IPS DF 19.7 (cell line): ENCODE measurements around the gene DCTN1.
"Not testable (repeated sequence)": the region's sequence is repeated elsewhere in the genome, so short reads cannot be mapped to it uniquely, and the experiment has no call there.

Source experiments
- DNase-seq: peaks from one replicate; pipeline ENCODE4 v3.0.0-alpha.2; 2013; ENCODE audit warnings: low read depth, low spot score

DCTN1 gene

DNA sequence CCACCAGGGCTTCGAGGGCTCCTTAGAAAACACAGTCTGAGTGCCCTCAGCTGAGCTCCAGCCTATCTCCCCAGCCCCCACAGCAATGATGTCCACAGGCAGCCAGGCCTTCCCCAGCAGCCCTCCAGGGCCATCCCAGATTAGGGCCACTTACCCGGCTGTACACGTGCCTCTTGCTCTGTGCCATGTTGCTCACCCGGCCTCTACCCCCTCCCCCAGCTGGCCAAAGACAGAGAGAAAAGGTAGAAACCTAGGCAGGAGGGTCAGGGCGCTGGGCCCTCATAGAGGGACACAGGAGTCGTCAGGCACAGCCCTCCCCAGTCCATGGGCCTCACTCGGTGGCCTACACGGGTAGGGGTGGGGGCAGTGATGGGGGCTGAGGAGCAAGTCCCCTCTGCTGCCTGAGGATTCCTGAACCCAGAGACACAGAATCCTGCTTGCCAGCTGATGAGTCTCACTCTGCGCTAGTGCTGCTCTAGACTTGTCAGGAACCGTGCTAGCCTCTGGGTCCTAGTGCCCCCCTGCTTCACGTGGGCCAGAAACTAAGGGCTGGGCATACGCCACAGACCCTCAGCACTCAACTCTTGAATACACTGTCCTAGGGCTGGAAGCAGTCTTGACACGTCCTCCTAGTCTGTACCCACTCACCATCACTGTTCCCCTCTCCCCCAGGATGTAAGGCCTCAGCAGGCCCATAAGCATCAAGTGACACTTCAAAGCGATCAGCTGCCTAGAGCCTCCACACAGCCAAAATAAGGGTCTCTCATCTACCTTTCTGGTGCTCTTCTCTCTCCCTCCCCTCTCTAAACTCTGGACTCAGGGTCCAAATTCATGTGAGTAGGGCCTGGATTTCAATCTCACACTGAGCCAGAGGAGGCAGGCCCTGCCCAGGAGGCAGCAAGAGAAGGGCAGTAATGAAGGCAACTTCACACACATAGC, at the start of gene DCTN1:
TSS of gene DCTN1 (minus strand) at position 461 of the 939 bp plus-strand sequence. CDS start at position 187, 274 bp downstream.
- no peak for DNase-seq

DNA sequence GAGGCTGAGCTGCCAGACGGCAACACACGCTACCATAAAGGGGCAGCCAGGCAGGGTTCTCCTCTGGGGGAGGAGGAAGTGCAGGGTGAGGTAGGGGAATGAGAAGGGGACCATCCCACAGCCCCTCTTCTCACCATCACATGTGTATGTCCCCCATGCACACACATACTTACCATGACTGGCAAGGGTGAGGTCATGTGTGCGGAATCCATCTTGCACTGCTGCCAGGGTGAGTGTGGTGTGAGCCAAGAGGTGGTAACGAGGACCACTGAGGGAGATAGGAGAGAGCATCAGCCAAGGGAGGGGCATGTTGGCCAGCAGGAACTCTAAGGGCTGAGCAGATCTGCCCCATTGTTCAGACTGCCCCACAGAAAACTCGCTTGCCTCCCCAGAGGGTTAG, 48.6 kb upstream of the DCTN1 start:
- DNase-seq: no peak

DNA sequence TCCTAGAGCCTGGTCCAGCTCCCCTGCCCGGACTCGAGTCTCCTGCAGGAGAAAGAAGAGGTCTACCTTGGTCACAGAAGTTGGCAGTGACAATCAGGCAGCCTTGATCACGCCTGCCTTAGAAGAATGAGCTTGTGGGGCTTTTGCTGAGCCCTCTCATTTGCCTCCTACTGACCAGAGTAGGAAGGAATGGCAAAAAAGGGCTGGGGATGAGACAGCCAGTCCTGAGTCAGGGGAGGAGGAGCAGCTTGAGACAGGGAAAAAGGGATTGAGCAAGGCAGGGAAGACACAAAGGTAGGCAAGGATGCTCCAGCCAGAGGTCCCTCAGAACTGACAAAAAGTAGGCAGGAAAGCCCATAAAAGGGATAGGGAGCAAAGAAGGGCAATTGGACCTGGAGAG, 47.4 kb upstream of the DCTN1 start:
- DNase-seq: no peak

DNA sequence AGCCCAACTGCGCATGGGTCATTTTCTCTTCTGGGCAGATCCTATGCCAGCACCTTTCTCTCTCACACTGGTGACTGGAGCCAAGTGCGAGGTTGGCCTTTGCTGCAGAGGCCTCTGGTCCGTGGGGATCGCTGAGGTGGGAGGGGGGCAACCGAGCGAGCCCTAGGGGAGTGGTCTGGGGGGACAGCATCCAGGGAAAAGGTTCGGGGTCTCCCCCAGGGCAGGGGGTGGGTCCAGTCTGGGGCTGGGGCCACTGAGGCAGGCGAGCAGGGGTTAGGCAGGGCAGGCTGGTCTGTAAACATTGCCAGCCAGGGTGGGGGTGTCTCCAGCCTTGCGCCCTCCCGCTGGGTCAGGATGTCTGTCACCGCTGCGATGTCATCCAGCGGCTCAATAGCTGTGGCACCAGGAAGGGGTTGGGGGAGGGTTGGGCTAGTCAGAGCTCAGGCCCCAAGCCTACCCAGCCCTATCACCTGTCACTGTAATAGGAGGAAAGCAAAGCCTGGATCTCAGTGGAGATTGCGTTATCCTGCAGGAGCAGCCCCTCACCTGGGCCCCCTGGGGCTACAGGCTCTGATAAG, 46.2 kb upstream of the DCTN1 start:
- no peak for DNase-seq

DNA sequence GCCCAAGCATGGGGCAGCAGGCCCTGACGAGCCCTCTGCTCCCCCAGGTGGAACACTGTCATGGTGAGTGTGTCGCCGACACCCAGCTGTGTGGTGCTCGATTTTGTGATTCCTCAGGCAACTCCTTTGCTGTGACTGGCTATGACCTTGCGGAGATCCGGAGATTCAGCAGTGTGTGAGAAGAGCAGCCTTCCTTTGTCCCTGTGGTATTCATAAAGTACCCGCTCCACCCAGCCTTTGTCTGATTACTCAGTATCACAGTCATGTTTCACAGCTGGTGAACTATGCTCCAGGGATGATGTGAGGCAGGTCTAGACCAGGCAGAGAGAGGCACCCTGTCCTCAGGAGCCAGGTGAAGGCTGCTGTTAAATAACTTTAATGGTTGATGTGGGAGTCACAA, 45.4 kb upstream of the DCTN1 start:
- DNase-seq: no peak

DNA sequence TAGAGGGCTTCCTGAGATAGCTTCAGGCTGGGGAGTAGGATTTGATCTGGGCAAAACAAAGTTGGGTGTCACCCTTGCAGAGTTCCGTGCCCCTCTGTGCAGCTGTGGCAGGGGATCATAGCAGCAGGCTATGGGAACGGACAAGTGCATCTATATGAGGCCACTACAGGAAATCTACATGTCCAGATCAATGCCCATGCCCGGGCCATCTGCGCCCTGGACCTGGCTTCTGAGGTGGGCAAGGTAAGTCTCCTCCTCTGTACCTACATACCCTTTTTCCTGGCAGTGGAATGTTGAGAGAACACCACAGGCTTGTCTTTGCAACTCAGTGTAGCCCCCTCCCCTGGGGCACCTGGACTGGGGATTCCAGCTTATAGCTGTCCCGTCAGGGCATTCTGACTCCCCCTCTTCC, 44.9 kb upstream of the DCTN1 start:
- DNase-seq: no peak

DNA sequence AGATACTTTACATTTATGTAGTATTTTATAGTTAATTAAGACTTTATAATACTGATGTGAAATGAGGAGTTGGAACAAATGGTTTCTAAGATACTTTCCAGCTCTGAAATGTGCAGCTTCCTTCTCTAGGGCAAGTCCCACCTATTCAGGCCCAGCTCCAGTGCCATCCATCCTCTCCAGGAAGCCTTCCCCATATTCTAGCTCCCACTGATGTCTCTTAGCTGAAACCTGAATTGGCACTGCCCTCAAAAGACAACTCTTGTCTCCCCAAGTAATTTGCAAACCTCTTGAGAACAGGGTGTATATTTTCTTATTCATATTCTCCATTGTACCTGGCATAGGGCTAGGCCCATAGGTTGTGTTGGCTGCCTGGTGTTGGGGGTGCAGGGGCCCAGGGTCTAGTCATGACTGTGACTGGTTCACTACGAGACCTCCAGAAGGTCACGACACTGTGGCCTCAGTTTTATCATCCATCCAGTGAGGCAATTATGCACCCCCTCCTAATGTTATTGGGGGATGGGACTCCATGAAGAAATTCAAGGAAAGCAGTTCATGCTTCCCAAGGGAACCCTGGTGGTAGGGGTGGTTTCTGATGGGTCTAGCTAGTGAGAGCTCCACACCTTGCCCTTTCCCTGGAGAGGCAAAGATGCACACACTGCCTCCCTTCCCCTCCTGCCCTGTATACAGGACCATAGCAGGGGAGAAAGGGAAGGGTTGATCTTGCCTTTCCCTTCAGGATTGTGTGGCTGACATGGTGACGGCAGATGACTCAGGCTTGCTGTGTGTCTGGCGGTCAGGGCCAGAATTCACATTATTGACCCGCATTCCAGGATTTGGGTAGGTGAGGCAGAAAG, 44.3 kb upstream of the DCTN1 start:
- no peak for DNase-seq

DNA sequence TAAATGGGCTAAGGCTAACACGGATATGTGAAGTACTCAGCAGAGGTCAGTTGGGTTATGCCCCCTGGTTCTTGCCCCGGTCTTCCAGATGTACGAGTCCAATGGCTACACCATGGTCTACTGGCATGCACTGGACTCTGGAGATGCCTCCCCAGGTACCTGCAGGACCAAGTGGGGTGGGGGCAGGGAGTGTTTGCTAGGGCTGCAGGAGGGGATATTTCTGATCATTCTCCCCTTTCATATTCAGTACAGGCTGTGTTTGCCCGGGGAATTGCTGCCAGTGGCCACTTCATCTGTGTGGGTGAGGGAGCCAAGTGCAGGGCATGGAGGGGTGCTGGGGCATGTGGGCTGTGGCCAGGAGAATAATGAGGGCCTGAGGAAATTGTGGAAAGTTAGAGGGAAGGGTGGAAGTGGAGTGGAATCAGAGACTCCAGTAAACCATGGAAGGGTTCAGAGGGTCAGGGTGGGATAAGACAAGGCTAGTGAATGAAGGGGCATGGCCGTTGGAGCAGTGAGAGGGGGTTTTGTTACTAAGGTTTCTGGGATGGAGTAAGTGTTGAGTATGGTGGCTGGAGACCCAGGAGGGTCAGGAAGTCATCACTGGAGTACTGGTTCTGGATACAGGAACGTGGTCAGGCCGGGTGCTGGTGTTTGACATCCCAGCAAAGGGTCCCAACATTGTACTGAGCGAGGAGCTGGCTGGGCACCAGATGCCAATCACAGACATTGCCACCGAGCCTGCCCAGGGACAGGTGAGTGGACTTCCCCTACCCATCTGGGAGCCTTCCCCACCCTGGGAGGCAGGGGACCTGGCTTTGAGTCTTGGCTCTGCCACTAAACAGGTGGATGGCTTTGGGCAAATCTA, 43.4 kb upstream of the DCTN1 start:
- no peak for DNase-seq

DNA sequence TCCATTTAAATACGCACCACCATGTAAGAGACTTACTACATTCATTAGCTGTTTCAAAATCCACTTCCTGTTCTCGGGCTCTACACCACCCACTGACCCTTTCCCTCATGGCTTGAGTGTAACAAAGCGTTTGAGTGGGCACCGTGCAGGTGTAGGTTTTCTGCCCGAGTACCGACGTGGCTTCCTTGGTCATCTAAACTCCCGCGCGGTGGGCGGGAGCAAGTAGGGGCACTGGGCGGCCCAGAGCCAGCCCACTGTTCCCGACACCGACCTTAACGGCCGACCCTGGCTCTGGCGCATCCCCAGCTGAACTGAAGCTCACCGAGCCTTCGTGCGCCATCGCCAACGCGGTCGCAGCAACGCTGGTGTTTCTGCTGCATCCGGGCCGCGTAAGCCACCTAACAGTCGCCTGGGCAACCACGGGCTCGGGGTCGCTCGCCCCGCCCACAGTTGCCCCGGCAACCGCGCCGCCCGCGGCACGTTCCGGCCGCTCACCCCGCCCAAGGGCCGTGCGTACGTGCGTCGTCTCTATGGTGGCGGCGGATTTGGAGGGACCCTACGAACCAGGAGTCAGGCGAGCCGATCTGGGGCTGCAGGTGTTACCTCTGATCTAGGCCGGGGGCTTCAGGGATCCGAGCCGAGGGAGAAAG, 41.2 kb upstream of the DCTN1 start, which contains the start of the genes C2orf81 and WDR54:
TSS of gene C2orf81 (minus strand) at position 399 of the 650 bp plus-strand sequence. CDS start at position 340, 59 bp downstream.
TSS of gene WDR54 (plus strand) at position 510 of the 650 bp plus-strand sequence. CDS start 424 bp downstream, outside the sequence.
- DNase-seq: no peak

DNA sequence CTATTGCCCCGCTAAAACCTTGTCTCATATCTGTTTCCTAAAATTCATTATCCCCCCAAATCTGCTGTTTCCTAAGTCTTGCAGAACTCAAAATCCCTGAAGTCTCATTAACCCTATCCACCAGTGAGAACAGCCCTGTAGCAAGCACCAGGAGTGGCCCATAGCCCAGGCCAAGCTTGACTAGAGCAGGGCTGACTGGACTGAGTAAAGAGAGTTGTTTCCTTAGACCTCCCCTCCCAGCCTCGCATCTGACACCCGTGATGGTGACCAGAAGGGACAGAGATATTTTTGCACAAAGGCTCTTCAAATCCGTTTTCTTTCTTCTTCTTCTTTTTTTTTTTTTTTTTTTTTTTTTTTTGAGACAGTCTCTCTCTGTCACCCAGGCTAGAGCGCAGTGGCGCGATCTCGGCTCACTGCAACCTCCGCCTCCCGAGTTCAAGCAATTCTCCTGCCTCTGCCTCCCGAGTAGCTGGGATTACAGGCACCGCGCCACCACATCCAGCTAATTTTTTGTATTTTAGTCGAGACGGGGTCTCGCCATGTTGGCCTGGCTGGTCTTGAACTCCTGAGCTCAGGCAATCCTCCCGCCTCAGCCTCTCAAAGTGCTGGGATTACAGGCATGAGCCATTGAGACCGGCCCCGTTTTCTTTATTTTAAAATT, 40.5 kb upstream of the DCTN1 start:
- DNase-seq: not testable (repeated sequence)

DNA sequence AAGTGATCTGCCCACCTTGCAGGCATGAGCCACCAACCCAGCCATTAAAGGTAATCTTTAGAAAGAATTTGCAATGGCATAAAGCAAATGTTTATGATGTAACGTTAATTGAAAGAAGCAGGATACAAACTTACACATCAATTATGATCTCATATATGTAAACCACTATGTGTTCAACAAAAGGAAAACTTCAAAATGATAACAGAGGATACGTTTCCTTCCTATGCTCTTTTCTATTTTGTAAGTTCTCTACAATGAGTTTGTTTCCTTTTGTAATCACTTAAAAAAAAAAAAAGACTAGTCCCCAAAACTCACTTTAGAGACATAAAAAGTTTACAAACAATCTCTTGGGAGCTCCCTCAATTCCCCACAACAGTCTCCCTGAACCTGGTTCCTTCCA, 39.9 kb upstream of the DCTN1 start:
- DNase-seq: no peak

DNA sequence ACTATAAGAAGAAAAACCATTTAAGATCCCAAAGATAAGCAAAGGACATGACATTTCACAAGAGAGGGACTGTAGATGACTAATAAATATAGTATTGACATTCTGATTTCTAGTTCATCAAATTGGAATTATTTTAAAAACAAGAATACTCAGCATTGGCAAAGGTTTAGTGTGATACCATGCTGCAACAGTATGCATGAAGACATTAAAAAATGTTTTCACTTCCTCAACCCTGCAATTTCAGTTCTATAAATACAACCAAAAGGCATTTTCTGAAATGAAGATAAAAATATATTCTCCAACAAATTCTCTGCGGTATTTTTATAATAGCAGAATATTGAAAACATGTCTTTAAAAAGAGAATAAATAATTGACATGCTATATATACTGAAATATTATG, 39.2 kb upstream of the DCTN1 start:
- no peak for DNase-seq

DNA sequence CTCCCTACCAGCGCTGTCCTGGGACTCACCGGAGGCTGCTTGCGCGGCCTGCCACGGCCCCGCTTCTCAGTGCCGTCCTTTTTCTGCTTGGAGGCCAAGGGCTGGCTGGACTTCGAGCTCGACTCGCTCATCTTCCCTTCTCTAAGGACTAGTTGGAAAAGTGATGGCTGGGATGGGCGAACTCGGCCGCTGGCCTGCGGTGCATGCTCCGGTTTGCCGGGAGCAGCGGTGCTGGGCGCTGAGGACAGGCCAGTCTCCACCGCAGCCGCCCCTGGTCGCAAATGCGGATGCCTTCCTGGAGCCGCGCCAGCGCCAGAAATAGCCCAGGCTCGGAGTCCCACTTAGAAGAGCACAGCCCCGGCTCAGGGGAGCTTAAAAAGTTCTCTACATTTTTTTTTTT, 38.2 kb upstream of the DCTN1 start:
- DNase-seq: no peak

DNA sequence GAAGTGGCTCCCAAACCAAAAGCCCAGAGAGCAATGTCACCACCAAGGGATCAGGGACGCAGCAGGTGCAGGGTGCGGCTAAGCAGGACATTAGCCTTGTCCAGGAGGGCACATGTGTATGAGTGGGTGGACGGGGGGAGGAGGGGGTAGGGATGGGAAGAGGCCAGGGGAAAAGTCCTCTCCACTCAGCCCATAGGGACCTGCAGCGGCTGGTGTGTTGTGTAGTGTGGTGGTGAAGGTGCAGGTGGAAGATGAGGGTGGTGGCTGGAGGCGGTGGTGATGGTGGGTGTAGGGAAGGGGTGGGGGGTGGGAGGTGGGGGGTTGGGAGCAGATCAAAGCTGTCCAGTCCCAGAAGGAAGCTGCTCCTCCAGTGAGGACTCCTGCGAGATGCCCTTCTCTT, 37.7 kb upstream of the DCTN1 start:
- DNase-seq: no peak

DNA sequence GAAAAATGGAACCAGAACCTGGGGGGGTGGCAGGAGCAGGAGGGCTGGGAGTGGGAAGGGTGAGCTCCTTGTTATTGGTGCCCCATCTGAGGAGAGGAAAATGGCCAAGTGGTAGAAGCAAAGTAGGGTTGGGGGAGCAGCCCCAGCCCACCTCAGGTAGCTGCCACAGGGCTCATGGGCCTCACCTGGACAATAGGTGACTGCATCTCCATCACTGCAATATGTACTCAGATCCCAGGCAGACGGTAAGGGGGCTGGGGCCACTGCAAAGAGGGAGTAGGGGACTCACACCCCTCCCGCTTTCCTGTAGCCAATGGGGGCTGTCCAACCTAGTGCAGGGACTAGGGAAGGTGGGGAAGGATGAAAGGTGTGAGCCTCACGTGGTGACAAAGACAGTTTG, 37.1 kb upstream of the DCTN1 start:
- no peak for DNase-seq

DNA sequence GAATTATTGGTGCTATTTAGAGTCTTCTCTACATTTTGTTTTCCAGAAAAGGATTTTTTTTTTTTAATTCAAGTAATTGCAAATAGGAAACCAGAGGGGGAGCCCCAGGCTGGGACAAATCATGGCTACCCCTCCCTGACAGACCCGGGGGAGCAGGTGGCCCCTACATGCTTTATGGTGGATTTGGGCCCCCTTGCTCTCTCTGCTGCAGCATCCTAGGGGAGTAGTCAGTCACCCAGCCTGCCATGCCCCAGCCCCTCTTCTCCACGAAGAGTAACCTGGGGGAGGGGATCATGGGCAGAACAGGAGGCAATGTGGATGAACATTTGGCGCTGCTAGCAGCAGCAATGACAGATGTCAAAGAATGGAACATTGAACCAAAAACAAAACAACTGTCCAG, 36.7 kb upstream of the DCTN1 start:
- DNase-seq: no peak

DNA sequence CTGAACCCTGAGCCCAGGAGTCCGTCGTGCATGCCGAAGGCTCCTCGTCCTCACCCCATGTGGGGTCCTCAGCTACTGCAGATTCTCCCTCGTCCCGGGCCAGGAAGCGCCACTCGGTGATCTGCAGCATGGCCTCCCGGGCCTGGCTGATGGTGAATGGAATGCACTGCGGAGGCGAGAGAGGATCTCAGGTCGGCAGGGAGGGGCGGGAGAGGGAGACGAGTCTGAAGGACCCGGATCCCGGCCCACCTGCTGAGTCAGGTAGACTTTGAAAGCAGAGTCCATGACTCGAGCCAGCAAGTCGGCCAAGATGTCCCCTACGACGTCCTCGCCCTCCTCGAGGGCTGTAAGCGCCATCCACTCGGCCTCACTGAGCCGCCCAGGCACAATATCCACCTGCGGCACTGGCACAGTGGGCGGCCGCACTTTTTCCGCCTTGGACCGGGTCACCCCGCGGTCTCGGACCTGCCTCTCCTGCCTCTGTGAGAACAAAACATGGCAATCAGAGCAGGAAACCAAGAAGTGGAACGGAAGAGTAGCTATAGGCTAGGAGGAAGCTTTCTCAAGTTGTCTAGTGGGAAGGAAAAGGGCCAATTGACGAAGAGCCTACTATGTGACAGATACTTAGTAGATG, 35.8 kb upstream of the DCTN1 start:
- DNase-seq: no peak

DNA sequence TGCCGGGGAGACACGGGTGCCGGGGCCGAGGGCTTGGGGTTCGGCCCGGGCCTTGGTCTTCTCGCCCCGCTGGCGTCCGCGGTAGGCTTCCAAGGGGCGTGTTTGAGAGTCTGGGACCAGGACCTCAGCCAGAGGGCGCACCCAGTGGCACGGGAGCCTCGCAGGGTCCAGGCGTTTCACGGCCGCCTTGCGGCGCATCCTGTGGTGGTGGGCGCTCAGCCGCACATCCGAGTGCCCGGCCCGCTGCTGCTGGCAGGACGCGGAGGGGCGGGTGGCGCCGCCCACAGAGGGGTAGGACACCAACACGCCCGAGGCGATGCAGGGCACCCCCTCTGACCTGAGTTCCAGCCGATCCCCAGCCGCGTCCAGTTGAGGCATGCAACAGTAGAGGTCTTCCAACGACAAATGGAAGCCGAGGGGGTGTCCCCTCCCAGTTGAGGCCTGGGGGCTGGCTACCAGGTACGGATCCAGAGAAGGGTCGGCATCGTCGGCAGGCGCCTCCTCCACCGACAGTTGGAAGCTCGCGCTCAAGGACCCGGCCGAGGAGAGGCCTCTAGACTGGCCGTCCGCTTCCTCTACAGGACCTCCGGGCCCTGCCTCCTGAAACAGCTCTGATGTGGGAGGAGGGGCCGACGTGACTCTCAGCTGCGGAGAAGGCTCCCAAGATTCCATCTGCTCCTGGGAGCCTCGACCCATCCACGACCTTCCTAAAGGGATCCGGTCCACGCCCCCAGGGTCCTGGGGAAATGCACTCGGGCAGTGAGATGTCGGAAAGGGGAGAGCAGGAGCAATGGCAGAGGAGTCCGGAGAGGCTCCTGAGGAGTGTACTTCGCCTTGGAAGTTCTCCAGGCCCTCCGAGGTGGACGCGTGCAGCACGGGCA, 35.0 kb upstream of the DCTN1 start:
- DNase-seq: no peak
